GM13976 (cell line): ENCODE results near the gene TRIM49.
"Not testable (repeated sequence)": the region's sequence is repeated elsewhere in the genome, so short reads cannot be mapped to it uniquely, and the experiment has no call there.

ENCODE experiments used
- DNase-seq: peaks from one replicate; pipeline ENCODE4 v3.0.0; 2012; ENCODE audit warnings: low spot score
- in situ Hi-C: fragments of 300-500 bp; cut with MboI; formaldehyde crosslinking; loops from one replicate; pipeline ENCODE4 v1.12.0; 2022; ENCODE audit warnings: low sequenced_read_pairs, mixed read lengths, inconsistent platforms; ENCODE audit not compliant: unreplicated experiment

Gene TRIM49, protein sequence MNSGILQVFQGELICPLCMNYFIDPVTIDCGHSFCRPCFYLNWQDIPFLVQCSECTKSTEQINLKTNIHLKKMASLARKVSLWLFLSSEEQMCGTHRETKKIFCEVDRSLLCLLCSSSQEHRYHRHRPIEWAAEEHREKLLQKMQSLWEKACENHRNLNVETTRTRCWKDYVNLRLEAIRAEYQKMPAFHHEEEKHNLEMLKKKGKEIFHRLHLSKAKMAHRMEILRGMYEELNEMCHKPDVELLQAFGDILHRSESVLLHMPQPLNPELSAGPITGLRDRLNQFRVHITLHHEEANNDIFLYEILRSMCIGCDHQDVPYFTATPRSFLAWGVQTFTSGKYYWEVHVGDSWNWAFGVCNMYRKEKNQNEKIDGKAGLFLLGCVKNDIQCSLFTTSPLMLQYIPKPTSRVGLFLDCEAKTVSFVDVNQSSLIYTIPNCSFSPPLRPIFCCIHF

DNA sequence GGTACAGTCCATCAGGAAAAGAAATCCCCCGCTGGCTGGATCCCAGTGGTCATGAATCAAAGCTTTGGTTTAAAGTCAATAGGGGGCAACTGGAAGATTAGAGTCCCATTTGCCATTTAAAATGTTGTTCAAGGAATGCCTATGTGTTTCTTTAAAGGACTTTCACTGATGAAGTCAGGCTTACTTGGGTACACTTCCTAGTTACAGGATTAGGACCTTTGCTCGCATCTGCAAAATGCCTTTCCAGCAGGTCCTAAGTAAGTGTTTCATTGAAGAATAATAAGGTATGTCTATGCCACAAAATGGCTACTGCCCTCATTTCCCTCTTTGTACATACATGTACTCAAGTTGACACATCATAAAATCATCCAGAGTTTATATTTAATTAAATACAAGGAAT lies at the start of gene TRIM49:
TRIM49 (minus strand) TSS at position 101 of the 400 bp plus-strand sequence. CDS start 4,106 bp downstream, outside the sequence.
- DNase-seq, in situ Hi-C loops: not testable (repeated sequence)

- DNase-seq, in situ Hi-C loops: not testable (repeated sequence)
These were observed 18.3 kb upstream of the TRIM49 start for GRCh38 chr11:89826694-89827093.

DNA sequence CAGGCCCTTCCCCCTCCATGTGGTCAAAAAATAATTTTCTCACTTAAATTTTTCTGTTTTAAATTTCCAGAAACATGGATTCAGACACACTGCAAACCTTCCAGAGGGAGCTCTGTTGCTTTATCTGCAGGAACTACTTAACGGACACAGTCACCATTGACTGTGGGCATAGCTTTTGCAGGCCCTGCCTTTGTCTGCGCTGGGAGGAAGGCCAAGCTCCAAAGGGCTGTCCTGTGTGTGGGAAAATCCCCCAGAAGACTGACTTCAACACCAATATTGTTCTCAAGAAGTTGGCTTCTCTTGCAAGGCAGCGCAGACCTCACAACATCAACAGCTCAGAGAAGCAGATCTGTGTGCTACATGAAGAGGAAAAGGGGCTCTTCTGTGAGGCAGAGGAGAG lies 11.6 kb upstream of the TRIM49 start:
- DNase-seq, in situ Hi-C loops: not testable (repeated sequence)

DNA sequence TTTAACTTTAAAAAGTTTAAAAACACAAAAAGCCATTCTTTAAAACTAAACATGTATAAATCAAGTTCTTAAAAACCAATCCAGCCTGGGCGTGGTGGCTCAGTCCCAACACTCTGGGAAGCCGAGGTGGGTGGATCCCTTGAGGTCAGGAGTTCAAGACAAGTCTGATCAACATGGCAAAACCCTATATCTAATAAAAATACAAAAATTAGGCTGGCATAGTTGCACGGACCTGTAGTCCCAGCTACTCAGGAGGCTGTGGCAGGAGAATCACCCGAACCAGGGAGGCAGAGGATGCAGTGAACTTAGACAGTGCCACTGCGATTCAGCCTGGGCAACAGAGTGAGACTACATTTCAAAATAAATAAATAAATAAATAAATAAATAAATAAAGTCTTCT lies 5.2 kb upstream of the TRIM49 start:
- in situ Hi-C loops, DNase-seq: not testable (repeated sequence)

GRCh38 chr11:89787506-89788063 lies 20.8 kb downstream of the TRIM49 start:
- in situ Hi-C loops, DNase-seq: not testable (repeated sequence)

- DNase-seq, in situ Hi-C loops: not testable (repeated sequence)
These were observed 22.6 kb downstream of the TRIM49 start for GRCh38 chr11:89785726-89786125.

DNA sequence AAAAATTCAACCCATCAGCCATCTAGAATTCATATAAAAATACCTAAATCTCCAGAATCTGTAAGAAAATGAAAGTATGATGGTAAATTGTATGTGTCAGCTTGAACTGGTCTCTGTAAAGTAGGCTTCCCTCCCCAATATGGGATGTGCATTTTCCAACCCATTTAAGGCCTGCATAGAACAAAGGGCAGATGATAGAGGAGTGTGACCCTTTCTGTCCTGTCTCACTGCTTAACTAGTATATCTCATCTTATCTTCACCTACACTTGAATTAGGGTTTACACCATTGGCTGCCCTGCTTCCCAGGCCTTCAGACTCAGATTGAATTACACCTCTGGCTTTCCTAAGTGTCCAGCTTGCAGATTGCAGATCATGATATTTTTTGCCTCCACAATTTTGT lies 57.6 kb downstream of the TRIM49 start:
- in situ Hi-C loops, DNase-seq: not testable (repeated sequence)
